Stimulated activated CD4-positive, alpha-beta T cell treated with anti-CD3 and anti-CD28 coated beads, Interleukin-2, amount 100 ng/mL, for 24 hours (primary cell): ENCODE data around the gene TMEM42.
"Not testable (repeated sequence)": the region's sequence is repeated elsewhere in the genome, so short reads cannot be mapped to it uniquely, and the experiment has no call there.

Source experiments
- DNase-seq, 2 donors: peaks; one replicate each; pipeline ENCODE4 v3.0.0-alpha.2; 2020

The TMEM42 gene

DNA sequence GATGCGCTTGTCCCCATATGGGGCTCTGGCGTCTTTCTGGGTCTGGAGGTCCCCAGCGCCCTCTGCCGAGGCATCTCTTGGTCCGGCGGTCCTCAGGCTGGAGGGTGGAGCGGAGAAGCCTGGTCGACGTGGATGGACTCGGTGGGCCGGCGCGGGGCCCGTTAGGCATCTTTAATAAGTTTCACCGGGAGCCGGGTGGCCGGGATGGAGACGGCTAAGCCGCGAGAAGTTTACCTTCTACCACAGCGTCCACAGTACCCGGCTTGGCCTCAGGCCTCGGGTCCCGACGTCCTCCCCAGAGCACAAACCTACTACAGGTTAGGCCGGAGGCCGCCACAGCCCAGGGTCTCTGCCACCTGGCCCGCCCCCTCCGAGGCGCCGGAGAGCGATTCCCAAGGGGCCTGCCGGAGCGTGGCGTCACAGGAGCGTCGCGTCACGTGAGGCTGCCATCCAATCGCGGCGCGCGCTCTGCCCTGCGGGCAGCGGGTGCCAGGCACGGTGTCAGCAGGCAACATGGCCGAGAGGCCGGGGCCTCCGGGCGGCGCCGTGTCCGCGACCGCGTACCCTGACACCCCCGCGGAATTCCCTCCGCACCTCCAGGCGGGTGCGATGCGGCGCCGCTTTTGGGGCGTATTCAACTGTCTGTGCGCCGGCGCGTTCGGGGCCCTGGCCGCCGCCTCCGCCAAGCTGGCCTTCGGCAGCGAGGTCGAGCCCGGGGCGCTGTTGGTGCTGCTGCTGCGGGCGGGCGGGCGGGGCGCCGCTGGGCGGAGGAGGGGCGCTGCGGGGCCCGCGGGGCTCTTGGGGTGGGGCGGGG is at the start of gene TMEM42:
Gene TMEM42 (plus strand): TSS at position 501 of the 814 bp plus-strand sequence. CDS start 13 bp downstream, at position 514.
- DNase-seq, result peak; percentile 87 to 89

DNA sequence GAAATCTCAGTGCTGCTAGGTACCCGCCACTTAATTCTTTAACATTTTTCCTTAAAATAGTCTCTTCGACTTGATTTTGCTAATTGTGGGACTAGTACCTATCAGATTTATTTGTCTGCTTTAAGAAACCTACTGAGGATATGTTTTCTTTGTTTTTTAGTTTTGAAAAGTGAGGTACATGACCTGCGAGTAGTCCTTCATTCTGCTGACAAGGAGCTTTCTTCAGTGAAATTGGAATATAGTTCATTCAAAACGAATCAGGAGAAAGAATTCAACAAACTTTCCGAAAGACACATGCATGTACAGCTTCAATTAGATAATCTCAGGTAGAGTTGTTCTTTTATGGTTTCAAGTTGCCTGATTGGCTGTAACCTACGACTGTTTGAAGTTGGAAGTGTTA is 47.0 kb upstream of the TMEM42 start:
- DNase-seq, result no peak

DNA sequence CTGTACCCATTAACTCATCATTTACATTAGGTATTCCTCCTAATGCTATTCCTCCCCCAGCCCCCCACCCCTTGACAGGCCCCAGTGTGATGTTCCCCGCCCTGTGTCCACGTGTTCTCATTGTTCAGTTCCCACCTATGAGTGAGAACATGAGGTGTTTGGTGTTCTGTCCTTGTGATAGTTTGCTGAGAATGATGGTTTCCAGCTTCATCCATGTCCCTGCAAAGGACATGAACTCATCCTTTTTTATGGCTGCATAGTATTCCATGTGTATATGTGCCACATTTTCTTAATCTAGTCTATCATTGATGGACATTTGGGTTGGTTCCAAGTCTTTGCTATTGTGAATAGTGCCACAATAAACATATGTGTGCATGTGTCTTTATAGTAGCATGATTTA is 45.4 kb upstream of the TMEM42 start:
- DNase-seq, result not testable (repeated sequence)

DNA sequence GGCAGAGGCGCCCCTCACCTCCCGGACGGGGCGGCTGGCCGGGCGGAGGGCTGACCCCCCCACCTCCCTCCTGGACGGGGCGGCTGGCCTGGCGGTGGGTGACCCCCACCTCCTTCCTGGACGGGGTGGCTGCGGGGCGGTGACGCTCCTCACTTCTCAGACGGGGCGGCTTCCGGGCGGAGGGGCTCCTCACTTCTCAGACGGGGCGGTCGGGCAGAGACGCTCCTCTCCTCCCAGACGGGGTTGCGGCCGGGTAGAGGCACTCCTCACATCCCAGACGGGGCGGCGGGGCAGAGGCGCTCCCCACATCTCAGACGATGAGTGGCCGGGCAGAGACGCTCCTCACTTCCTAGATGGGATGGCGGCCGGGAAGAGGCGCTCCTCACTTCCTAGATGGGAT is 40.5 kb upstream of the TMEM42 start:
- not testable (repeated sequence) for DNase-seq

DNA sequence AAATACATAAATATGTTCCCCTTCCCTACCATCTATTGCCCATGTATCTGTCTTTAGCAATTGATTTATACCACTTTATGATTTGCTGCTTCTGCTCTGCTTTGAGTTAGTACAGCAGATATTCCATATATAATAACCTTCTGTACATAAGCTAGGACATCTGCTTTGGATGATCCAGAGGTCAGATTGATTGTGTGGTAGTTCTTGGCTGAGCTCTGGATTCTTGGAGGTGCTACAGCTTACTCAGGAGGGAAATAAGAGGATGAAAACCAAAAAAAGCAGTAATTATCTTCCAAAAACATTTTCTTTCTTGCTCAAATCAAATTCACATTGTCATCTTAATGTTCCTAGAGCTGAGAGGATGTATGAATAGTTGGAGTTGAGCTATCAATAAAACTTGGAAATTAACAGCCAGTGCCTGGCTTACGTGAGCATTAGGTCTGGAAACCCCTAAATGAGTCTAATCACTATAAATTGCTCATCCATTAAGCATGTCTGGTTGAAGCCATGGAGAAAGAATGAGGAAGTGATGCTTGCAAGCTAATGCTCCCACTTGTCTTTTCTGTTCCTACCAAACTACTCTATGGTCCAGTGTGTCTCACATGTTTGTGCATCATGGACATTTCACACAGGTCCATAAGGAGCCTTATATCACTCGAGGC is 36.3 kb upstream of the TMEM42 start:
- no peak for DNase-seq

DNA sequence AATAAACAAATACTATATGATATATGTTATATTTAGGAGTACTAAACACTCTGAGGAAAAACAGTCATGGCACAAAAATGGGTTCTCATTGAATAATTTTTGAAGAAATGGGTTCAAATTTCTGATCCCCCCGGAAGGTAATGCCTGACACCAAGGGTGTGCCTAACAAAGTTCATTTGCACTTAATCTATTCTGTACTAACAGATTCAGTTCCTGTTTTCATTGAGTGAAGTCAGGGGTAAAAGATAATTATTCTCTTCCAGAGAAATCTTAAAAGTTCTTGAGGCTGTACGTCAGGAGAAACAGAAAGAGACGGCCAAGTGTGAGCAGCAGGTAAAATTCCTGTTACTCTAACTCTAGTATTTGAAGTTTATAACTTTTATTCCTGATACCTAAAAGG is 34.5 kb upstream of the TMEM42 start:
- no peak for DNase-seq

DNA sequence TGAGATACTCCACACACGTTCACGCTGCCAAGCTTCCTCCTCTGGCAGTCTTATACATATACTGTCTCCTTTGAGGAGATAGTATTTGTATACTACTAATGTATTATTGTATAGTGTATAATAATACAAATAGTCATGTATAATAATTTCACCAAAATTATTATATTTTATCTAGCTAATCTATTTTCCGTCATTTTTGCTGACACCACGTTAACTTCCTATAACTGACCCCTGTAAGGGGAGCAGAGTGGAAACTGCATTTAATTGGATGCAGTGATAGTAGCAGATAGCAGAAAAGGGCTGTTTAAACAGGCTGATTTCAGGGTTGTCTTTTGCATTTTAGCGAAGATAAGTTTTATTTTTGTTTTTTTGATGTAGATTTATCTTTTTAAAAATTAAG is 30.5 kb upstream of the TMEM42 start:
- no peak for DNase-seq

DNA sequence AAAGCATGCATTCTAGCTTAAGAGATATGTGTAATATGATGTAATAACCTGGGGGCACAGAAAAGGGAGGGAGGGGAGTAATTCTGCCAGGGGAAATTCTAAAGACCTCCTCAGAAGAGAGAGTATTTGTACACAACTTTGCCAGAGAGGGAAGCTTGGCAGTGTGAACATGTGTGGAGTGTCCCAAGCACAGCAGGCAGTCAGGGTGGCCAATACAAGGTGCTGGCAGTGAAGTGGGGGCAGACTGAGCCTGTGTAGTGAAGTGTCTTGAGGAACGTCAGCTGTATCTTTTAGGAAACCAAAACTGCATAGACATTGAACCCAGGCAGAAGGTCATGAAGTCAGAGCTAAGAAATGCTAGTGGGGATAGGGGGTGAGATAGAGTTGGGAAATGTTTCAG is 29.7 kb upstream of the TMEM42 start:
- DNase-seq, result no peak

DNA sequence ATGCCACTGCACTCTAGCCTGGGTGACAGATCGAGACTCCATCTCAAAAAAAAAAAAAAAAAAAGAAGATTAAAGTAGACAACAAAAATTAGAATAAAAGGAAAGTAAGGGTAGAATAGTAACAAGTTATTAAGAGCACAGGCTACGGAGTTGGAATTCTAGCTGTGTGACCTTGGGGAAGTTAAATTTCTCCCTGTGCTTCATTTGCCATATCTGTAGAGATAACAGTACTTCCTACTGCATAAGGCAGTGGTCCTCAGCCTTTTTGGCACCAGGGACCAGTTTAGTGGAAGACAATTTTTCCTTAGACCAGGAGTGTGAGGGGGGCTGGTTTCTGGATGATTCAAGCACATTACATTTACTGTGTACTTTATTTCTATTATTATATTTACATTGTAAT is 28.7 kb upstream of the TMEM42 start:
- no peak for DNase-seq

DNA sequence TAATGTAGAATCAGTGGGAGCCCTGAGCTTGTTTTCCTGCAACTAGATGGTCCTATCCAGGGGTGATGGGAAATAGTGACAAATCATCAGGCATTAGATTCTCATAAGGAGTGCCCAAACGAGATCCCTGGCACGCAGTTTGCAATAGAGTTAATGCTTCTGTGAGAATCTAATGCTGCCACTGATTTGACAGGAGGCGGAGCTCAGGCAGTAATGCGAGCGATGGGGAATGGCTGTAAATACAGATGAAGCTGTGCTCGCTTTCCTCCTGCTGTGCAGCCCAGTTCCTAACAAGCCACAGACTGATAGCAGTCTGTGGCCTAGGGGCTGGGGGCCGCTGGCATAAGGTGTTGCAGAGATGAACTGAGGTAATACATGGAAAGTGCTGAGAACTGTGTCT is 28.3 kb upstream of the TMEM42 start:
- DNase-seq, result no peak

DNA sequence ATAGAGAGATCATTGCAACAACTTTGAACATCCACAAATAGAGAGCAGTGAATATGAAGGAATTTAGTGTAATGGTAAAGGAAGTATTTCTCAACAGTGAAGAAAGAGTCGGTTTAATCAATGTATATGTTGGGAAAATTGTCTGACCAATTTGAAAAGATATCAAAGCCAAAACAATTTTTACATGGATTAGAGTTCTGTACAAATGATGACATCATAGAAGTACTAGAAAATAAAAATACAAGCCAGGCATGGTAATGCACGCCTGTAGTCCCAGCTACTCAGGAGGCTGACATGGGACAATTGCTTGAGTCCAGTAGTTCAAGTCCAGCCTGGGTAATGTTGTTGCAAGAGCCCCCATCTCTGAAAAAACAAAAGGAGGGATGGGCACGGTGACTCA is 26.0 kb upstream of the TMEM42 start:
- no peak for DNase-seq

DNA sequence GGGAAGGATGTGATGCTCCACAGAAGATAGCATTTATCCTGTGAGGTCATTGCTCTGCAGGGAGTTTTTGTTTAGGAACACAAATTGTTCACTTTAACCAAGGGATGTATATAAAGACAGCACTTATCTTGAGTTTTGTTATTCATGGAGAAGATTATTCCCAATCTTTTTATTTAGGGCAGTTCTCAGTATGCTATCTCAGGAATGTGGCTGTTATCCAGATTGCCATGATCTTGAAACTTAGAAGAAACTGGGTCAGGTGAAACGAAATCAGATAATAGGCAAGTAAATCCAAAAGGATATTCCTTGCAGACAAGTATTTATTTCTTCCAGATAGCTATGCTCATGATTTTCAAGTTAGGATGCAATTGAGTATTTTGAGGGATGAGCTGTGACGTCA is 19.3 kb upstream of the TMEM42 start:
- DNase-seq, result no peak

DNA sequence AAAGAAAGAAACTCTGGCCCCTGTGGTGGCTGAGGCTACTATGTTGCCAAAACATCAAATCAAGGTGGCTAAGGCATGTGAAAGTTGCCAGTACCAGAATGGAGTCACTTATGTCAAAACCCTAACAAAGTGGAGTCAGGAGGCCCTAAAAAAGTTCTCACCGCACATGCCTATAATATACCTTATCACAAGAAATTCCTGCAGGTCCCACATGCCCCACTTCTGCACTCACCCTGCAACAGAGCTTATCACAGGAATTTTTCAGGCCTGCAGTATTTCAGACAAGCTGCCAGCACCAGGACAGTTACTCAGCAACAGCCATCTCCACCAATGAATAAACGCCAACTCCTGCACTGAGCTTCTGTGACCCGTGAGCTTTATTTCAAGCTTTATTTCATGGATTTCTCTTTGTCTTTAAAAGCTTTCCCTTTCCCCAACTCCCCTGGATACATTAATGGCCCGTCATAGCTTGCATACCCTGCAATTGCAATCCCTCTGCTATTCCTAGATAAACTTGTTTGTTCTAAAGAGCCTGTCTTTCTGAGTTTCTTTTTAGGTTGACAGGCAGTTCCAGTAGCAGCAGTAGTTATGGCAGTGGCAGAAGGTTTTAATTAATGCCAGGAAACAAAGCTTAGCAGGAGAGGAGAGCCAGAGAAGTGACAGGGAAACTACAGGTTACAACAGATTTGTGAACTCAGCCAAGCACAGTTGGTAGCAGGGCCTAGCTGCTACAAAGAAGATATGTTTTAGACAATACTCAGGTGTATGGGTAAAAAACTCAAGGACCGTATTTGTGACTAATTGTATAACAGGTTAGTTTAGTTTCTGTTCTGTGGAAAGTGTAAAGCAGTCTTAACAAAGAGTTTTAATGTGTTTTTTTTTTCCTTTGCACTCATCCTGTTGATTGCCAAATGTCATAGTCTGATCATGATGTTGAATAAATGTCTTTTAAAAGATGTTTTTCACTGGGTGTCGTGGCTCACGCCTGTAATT is 15.9 kb upstream of the TMEM42 start:
- no peak for DNase-seq

DNA sequence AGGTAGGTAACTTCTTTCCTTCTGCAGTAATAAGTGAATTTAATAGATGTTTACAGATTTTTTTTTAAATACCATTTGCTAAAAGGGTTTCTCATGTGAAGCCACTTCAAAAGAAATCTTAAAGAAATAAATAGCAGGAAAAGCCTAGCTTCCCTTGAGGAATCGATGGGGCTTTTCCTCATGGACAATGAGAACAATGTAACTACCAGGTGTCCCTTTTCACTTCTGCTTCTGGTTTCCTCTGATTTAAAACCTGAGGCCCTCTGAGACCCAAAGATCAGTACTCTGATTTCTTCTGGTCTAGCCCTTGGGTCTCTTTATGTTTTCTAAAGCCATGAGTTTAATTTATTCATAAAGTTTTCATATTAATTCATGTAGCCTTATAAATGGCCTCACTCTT is 13.1 kb upstream of the TMEM42 start:
- DNase-seq, result no peak

DNA sequence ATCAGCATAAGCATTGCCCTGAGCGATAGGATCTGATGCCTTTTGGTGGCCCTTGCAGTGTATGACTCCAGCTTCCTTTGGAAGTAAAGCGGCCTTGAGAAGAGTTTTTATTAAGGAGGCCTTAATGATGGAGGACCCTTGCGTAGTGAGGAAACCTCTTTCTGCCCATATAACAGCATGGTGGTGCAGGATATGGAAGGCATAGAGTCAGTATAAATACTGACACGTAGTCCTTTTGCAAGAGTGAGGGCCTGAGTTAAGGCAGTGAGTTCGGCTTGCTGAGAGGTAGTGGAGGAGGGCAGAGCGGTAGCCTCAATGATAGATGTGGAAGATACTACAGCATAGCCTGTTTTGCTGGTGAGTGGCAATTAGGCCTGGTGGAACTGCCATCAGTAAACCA is 5.0 kb upstream of the TMEM42 start:
- DNase-seq, result not testable (repeated sequence)

DNA sequence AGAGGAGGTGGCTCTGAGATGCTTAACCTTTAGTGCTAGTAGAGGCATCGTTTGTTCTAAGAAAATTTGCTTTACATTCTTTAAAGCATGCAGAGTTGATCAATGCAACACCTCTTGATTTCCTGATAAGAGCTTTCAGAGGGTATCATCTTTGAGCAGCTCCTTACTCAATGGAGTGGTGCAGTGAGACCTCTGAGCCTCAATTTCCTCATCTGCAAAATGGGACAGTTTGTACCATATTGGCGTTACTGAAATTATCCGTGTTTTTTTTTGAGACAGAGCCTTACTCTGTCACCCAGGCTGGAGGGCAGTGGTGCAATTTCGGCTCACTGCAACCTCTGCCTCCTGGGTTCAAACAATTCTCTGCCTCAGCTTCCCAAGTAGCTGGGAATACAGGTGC is 1.6 kb upstream of the TMEM42 start:
- no peak for DNase-seq

DNA sequence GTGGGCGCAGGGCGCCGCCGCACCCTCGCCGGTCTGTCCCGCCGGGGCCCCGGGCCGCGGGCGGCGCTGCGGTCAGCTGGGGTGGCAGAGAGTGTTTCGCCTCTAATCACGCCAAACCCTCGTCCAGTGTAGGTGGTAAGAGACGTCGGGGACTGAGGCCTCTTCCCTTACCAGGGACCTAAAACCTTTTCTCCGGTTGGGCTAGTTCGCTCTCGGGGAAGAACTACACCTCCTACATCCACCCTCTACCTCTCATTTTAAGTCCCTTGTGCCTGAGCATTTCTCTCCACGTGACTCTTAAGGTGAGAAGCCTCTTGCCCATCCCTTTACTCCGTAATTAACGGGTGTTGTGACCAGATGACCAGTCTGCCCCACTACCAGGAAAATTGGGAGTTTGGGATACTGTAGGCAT is 520 bp downstream of the TMEM42 start:
- DNase-seq, result no peak

DNA sequence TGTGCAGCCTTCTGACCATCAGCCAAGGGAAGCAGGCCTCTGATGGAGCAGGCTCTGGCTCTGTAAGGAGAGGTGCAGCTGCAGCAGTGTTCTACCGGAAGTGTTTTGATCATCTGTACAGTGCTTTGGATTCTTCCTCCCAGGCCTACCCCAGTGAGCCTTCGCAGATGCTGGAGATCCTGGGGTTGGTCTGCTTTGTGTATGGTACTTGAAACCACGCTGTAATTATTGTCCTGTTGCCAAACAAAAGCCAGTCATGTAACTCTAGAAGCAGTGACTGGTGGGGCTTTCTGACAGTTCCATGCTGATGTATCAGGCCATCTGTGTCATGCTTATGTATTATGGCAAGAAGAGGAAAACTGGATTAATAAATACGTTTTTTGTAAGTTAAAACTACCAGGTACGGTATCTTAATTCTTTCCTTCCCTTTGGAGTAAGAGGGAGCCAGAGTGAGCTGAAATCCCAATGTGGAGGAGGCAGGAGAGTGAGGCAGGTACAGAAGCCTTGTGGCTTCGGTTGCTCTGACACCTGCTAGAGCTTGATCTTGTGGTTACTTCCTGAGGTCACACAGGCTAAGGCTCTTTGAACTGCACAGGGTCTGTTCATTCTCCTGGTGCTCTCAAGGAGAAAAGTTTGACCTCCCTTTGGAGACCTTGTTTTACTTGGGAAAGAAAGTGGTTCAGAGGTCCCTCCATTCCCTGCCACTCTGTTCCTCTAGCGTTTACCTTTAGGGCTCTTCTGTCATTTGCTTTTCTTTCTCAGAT is 3.7 kb downstream of the TMEM42 start:
- no peak for DNase-seq

DNA sequence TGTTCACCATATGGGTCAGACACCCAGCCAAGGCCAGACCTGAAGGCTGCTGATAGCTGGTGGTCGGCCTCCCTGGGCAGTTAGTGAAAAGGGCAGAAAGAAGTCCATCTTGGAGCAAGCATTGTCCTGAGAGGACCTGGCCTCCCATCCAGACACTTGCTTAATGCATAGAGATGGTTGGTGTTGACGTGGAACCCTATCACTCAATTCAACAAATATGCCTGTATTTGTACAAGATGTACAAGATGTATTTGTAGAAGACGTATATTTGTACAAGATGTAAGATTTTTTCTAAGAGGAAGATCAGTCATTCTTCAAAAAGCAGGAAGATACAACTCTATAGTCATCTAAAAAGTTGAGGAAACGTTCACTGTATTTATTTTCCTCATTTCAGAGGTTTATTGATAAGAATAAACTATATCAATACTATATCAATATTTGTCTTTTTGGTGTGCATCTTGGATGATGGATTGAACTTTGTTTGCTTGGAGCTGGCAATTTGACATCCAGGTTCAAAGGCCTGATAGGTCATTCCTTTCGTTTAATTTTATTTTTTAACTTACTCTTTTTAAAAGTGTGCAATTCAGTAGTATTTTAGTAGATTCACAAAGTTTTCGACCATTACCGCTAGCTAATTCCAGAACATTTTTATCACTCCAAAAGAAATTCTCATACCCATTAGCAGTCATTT is 5.9 kb downstream of the TMEM42 start:
- no peak for DNase-seq

DNA sequence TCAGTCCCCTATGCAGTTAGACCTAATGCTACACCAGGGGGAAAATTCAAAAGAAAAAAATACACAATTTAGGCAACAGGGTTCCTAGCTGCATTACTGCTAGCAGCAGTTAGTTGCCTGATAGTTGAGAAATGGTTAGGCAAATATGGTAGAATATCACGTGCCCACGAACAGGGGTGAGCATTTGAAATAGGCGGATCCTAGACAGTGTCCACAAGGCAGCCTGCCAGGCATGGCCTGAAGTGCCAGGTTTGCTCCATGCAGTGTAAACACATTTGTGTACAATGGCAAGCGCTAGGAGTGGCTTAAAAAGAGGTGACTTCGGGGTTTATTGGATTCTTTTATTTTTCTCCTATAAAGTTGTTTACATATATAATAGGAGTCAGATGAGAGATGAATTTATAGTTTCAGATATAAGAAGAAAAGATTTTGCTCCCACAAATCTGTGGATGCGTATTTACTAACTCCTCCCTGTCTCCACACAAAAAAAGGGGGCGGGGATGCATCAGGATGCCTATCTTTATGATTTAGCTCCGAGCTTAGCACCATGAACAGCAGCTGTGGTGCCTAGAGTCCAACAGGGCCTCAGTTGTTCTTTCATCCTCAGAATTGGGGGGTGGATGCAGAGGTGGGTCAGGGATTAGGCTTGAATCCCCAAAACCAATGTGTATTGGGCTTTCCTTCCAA is 8.8 kb downstream of the TMEM42 start:
- no peak for DNase-seq

DNA sequence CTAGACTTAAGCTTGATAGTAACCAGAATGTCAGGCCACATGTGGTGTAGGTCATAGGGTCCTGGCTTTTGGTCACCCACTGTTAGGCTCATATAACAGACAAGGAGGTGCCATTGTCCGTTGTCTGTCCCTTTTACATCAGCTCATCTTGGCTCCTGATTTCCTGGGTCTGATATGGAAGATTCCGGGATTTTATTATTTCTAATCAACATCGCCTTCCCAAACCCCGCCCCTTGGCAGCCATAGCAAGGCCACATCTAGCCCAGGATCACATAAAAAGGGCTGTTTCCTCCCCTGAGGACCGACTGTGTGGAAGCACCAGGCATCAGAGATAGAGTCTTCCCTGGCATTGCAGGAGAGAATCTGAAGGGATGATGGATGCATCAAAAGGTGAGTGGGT is 12.6 kb downstream of the TMEM42 start, which contains the start of gene TGM4:
Gene TGM4 (plus strand): TSS at position 301 of the 400 bp plus-strand sequence. CDS start 71 bp downstream, at position 372.
- DNase-seq, result no peak
